Lung (tissue), 12 donors: ENCODE results near the gene ROCK2. TPM values are rescaled to one million over a fixed set of nuclear protein-coding genes. Genes with fewer than 3 reads are reported as not detected.
"Not testable (repeated sequence)": the region's sequence is repeated elsewhere in the genome, so short reads cannot be mapped to it uniquely, and the experiment has no call there.

Experiments
- ATAC-seq: fragments of 200-7000 bp; cut with Tn5 transposase; one replicate; pipeline ENCODE4 v1.9.1; 2020; ENCODE audit warnings: moderate number of reproducible peaks; ENCODE audit not compliant: insufficient read depth, low FRiP score
- DNase-seq, 3 donors: peaks; one replicate each; pipeline ENCODE4 v3.0.0-alpha.2; 2013 to 2017
- H3K27ac ChIP-seq, 2 donors: one replicate each; pipeline ENCODE4 v1.5.1; 2013; ENCODE audit warnings: mild to moderate bottlenecking in 2 of 2, moderate library complexity in 2 of 2, control low read depth in 1 of 2, inconsistent platforms in 1 of 2, low read depth in 1 of 2, low read length in 1 of 2
- H3K27me3 ChIP-seq, 3 donors: one replicate each; pipeline ENCODE4 v1.5.1; 2013; ENCODE audit warnings: low read length in 2 of 3; ENCODE audit not compliant: control insufficient read depth in 3 of 3, insufficient read depth in 3 of 3
- H3K36me3 ChIP-seq, 4 donors: one replicate each; pipeline ENCODE4 v1.5.1; 2013; ENCODE audit warnings: low read length in 4 of 4, mild to moderate bottlenecking in 1 of 4, moderate library complexity in 1 of 4; ENCODE audit not compliant: control insufficient read depth in 4 of 4, insufficient read depth in 4 of 4
- H3K4me1 ChIP-seq, 5 donors: one replicate each; pipeline ENCODE4 v1.5.1; 2013; ENCODE audit warnings: low read length in 5 of 5, mild to moderate bottlenecking in 2 of 5, moderate library complexity in 1 of 5; ENCODE audit not compliant: control insufficient read depth in 5 of 5, insufficient read depth in 5 of 5
- H3K4me3 ChIP-seq: one replicate; pipeline ENCODE4 v1.5.1; 2013; ENCODE audit warnings: mild to moderate bottlenecking, control low read depth, moderate library complexity
- H3K9ac ChIP-seq, 2 donors: one replicate each; pipeline ENCODE4 v1.5.1; 2013; ENCODE audit warnings: low read length in 2 of 2, control low read depth in 1 of 2; ENCODE audit not compliant: insufficient read depth in 1 of 2
- H3K9me3 ChIP-seq, 4 donors: one replicate each; pipeline ENCODE4 v1.5.1; 2013; ENCODE audit warnings: low read length in 3 of 4, mild to moderate bottlenecking in 1 of 4, moderate library complexity in 1 of 4; ENCODE audit not compliant: control insufficient read depth in 4 of 4, insufficient read depth in 3 of 4
- WGBS, 2 donors: extraction: QIAGEN DNeasy Blood & Tissue Kit; methylation state at CpG; one replicate each; pipeline ENCODE4 v1.1.7; 2013; 5-methylcytosine and 5-hydroxymethylcytosine counted together
- polyA plus RNA-seq, 2 donors: library from polyadenylated mRNA; stranded (reverse); fragments of 200-250 nt; gene quantifications; one replicate each; pipeline ENCODE4 v1.2.1, GENCODE V29; 2013
- total RNA-seq, 2 donors: library from RNA; depleted of rRNA in 1 of 2; stranded (reverse); fragments of >200 nt in 1 of 2; gene quantifications; one replicate each; pipeline ENCODE4 v1.2.1, GENCODE V29; 2014 to 2021
- TF ChIP-seq, protein P1 (sequence below): IDR thresholded peaks from 2 replicates; pipeline ENCODE4 v1.5.1; 2012; ENCODE audit warnings: mild to moderate bottlenecking; ENCODE audit errors: control extremely low read depth, extremely low read depth
- donor health status: control.
- donor health status: control.
- donor health status: Bipolar disorder and iron deficiency.
- donor health status: healthy.
- donor health status: DM: yes; HTN: yes; CAD: no.

The ROCK2 gene
- total and polyA plus RNA-seq, 4 donors = 8.0 to 103 (median 28.7) TPM

DNA sequence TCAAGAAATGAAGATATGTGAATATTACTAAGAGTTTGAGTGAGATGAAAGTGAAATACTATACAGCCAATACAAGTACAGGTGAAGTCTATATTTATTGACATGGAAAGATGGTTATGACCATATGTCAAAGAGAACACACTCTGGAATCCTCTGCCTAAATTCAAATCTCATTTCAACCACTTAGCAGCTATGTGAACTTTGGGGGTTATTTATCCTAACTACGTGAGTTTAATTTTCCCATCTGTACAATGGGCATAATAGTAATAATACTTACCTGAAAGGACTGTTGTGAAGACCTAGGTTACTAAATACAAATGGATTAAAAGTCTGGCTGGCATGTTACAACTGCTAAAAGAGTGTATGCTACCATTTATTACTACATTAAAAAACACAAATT, 79.6 kb downstream of the ROCK2 start:
- no peak overlapping the region for H3K4me3 ChIP-seq
- H3K9ac ChIP-seq = no peak overlapping the region
- 94 to 96% methylated on average over 1 of the region's 1 CpG for WGBS, 2 donors
- no peaks in the 10 kb centered on the region for H3K9me3 ChIP-seq
- TF ChIP-seq, protein P1, sequence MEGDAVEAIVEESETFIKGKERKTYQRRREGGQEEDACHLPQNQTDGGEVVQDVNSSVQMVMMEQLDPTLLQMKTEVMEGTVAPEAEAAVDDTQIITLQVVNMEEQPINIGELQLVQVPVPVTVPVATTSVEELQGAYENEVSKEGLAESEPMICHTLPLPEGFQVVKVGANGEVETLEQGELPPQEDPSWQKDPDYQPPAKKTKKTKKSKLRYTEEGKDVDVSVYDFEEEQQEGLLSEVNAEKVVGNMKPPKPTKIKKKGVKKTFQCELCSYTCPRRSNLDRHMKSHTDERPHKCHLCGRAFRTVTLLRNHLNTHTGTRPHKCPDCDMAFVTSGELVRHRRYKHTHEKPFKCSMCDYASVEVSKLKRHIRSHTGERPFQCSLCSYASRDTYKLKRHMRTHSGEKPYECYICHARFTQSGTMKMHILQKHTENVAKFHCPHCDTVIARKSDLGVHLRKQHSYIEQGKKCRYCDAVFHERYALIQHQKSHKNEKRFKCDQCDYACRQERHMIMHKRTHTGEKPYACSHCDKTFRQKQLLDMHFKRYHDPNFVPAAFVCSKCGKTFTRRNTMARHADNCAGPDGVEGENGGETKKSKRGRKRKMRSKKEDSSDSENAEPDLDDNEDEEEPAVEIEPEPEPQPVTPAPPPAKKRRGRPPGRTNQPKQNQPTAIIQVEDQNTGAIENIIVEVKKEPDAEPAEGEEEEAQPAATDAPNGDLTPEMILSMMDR = no peak
- H3K27me3 ChIP-seq = no peaks in the 10 kb centered on the region
- no peak for DNase-seq
- no peak for ATAC-seq
- H3K4me1 ChIP-seq = peaks cover 0 to 7% (median 1%) of the 10 kb centered on the region in 5 donors
- H3K36me3 ChIP-seq = peaks cover 0 to 3% (median 0%) of the 10 kb centered on the region in 4 donors
- no peak overlapping the region for H3K27ac ChIP-seq

DNA sequence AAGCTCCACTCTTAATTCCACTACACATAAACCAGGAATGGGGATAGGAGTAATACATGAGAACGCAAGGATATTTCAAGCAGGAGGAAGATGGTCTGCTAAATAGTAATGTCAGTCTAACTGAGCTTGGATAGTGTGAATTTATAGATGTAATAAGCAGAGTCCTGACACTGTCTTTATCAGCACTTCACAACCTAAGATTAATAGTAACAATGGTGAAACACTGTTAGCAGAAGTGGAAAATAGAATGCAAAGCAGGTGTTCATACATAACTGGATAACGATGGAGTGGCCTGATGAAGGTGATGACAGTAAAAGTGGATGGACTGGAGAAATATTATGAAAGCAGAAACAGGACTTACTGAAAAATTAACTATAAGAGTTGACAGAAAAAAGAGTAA, 80.4 kb downstream of the ROCK2 start:
- H3K27ac ChIP-seq = no peak overlapping the region
- TF ChIP-seq, protein P1 = no peak
- 88 to 91% methylated on average over 2 of the region's 2 CpGs for WGBS, 2 donors
- no peaks in the 10 kb centered on the region for H3K9me3 ChIP-seq
- peaks cover 0 to 7% (median 0%) of the 10 kb centered on the region in 5 donors for H3K4me1 ChIP-seq
- no peak overlapping the region for H3K9ac ChIP-seq
- H3K4me3 ChIP-seq = no peak overlapping the region
- no peaks in the 10 kb centered on the region for H3K36me3 ChIP-seq
- no peaks in the 10 kb centered on the region for H3K27me3 ChIP-seq
- DNase-seq = no peak
- ATAC-seq = no peak

DNA sequence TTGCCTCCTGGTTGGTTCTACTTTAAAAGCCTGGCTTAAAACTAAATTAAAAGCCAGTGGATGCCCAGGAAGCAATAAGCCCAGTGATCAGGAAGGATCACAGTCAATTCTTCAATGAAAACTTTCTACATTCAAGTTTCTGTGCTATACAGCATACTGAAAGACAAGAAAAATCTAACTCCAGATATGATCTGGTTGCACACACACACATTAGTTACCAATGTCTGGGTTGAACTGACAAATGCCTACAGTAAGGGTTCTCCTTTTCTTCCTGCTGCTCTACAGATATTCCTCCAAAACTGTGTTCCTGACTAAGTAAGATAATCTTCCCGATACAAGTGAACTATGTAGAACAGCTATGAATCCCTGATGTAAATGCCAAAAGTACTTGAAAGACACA, 81.3 kb downstream of the ROCK2 start:
- H3K27ac ChIP-seq = no peak overlapping the region
- DNase-seq = no peak
- H3K9me3 ChIP-seq = no peaks in the 10 kb centered on the region
- H3K36me3 ChIP-seq = no peaks in the 10 kb centered on the region
- no peak overlapping the region for H3K4me3 ChIP-seq
- WGBS, 2 donors = 85 to 88% methylated on average over 1 of the region's 1 CpG
- no peak for ATAC-seq
- H3K9ac ChIP-seq = no peak overlapping the region
- TF ChIP-seq, protein P1 = no peak
- peaks cover 0 to 11% (median 0%) of the 10 kb centered on the region in 5 donors for H3K4me1 ChIP-seq
- no peaks in the 10 kb centered on the region for H3K27me3 ChIP-seq

DNA sequence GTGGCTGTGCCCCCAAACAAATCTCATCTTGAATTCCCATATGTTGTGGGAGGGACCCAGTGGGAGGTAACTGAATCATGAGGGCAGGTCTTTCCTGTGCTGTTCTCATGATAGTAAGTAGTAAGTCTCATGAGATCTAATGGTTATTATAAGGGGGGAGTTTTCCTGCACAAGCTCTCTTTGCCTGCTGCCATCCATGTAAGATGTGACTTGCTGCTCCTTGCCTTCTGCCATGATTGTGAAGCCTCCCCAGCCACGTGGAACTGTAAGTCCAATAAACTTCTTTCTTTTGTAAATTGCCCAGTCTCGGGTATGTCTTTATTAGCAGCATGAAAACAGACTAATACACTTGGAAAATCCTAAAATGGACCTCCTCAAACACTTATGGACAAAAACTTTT, 82.0 kb downstream of the ROCK2 start:
- not testable (repeated sequence) for H3K4me3 ChIP-seq, H3K27me3 ChIP-seq, DNase-seq, ATAC-seq, H3K9ac ChIP-seq, H3K9me3 ChIP-seq, H3K36me3 ChIP-seq, H3K27ac ChIP-seq
- peaks cover 0 to 15% (median 0%) of the 10 kb centered on the region in 5 donors for H3K4me1 ChIP-seq
- 92% methylated on average over 2 of the region's 2 CpGs for WGBS, 2 donors

DNA sequence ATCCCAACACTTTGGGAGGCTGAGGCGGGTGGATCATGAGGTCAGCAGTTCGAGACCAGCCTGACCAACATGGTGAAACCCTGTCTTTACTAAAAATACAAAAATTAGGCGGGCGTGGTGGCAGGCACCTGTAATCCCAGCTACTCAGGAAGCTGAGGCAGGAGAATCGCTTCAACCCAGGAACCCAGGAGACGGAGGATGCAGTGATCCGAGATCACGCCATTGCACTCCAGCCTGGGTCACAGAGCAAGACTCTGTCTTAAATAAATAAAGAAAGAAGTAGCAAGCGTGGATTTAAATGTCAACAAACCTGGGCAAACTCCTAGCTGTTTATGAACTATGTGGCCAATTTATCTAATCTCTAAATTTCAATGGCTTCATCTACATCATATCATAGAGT, 82.9 kb downstream of the ROCK2 start:
- H3K4me1 ChIP-seq = peaks cover 0 to 15% (median 0%) of the 10 kb centered on the region in 5 donors
- H3K9ac ChIP-seq, ATAC-seq, H3K27ac ChIP-seq, DNase-seq, H3K4me3 ChIP-seq, H3K36me3 ChIP-seq, H3K9me3 ChIP-seq, H3K27me3 ChIP-seq: not testable (repeated sequence)
- WGBS, 2 donors = 92 to 95% methylated on average over 9 of the region's 9 CpGs
